Camera-type eye (tissue), 1 donor: ENCODE results near the gene FBXL19. TPM values are rescaled to one million over a fixed set of nuclear protein-coding genes. Genes with fewer than 3 reads are reported as not detected.

Experiments used
- total RNA-seq: library from RNA; depleted of rRNA; stranded (reverse); fragments of >200 nt; gene quantifications from one replicate; pipeline ENCODE4 v1.2.3, GENCODE V29; 2014

FBXL19 gene
- total RNA-seq = 23.4 TPM

GRCh38 chr16:30923554-30924075 is at the start of gene FBXL19:
Gene FBXL19, plus strand, starts transcription at chr16:30923572. Its CDS starts 2,183 bp downstream, at chr16:30925755.

GRCh38 chr16:30893744-30894539 is 29.4 kb upstream of the FBXL19 start, which contains the start of gene BCL7C:
Gene BCL7C, minus strand, starts transcription at chr16:30894077. Its CDS starts 133 bp downstream, at chr16:30893944.

GRCh38 chr16:30896261-30896888 is 27.0 kb upstream of the FBXL19 start, which contains the start of gene CTF1:
Gene CTF1, plus strand, starts transcription at chr16:30896614. Its CDS starts 30 bp downstream, at chr16:30896644.

GRCh38 chr16:30948667-30949649 is 25.6 kb downstream of the FBXL19 start, which contains the start of gene ORAI3:
Gene ORAI3, plus strand, starts transcription at chr16:30949068. Its CDS starts 222 bp downstream, at chr16:30949290.

GRCh38 chr16:30957456-30958174 is 34.2 kb downstream of the FBXL19 start, which contains the start of gene SETD1A:
Gene SETD1A, plus strand, starts transcription at chr16:30957754. Its CDS starts 978 bp downstream, at chr16:30958732.

GRCh38 chr16:30984669-30985400 is 61.5 kb downstream of the FBXL19 start, which contains the start of gene HSD3B7:
Gene HSD3B7, plus strand, starts transcription at chr16:30985207. Its CDS starts 452 bp downstream, at chr16:30985659.

Other genes with a start within 250 kb of the FBXL19 start
- gene SRCAP, start 224.4 kb upstream of the FBXL19 start, total RNA-seq = 58.9 TPM
- gene PHKG2, start 175.1 kb upstream of the FBXL19 start, total RNA-seq = 10.8 TPM
- 4.6 TPM for gene CFAP119, start 161.5 kb upstream of the FBXL19 start, total RNA-seq
- gene RNF40, start 161.2 kb upstream of the FBXL19 start, total RNA-seq = 148 TPM
- 18.8 TPM for gene ZNF629, start 136.4 kb upstream of the FBXL19 start, total RNA-seq
- gene BCL7C, start 29.5 kb upstream of the FBXL19 start, total RNA-seq = 34.7 TPM
- 1.6 TPM for gene CTF1, start 27.0 kb upstream of the FBXL19 start, total RNA-seq
- 17.2 TPM for gene ORAI3, start 25.5 kb downstream of the FBXL19 start, total RNA-seq
- 9.0 TPM for gene SETD1A, start 34.2 kb downstream of the FBXL19 start, total RNA-seq
- 8.4 TPM for gene HSD3B7, start 61.6 kb downstream of the FBXL19 start, total RNA-seq
- gene STX1B, start 87.1 kb downstream of the FBXL19 start, total RNA-seq = 9.1 TPM
- 30.6 TPM for gene STX4, start 110.0 kb downstream of the FBXL19 start, total RNA-seq
- gene ZNF668, start 150.7 kb downstream of the FBXL19 start, total RNA-seq = 5.4 TPM
- gene ZNF646, start 150.8 kb downstream of the FBXL19 start, total RNA-seq = 18.0 TPM
- 4.1 TPM for gene PRSS53, start 165.4 kb downstream of the FBXL19 start, total RNA-seq
- gene VKORC1, start 171.2 kb downstream of the FBXL19 start, total RNA-seq = 66.6 TPM
- gene BCKDK, start 184.8 kb downstream of the FBXL19 start, total RNA-seq = 21.9 TPM
- gene KAT8, start 194.1 kb downstream of the FBXL19 start, total RNA-seq = 56.6 TPM
- gene PRSS8, start 212.2 kb downstream of the FBXL19 start, total RNA-seq = 6.2 TPM
- not detected for gene PRSS36, start 226.5 kb downstream of the FBXL19 start, total RNA-seq